LoVo (cell line): ENCODE results near the gene SETD3.

Source experiments
- DNase-seq: peaks from one replicate; pipeline ENCODE4 v3.0.0-alpha.2; 2016; ENCODE audit warnings: low spot score

The SETD3 gene

GRCh38 chr14:99393059-99393655, 87.5 kb downstream of the SETD3 start:
- peak; percentile 45 for DNase-seq

DNA sequence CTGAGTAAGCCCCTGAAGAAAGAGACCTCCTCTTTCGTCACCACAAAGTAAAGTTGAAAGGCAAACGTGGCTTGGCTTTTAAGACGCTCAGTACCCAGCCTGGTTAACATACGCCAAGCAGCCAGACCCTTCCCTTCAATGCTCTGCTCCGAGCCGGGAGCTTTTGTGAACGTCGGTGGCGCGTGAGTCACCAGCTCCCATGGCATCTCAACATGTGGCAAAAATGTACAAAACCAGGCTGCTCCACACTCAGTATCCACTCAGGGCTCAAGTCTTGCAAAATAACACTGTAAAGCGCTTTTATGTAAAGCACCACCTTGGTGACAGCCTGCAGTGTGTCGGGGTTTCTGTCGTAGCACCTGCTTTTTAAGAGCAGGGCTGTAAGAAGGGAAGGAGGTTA, 89.0 kb downstream of the SETD3 start:
- DNase-seq = no peak

DNA sequence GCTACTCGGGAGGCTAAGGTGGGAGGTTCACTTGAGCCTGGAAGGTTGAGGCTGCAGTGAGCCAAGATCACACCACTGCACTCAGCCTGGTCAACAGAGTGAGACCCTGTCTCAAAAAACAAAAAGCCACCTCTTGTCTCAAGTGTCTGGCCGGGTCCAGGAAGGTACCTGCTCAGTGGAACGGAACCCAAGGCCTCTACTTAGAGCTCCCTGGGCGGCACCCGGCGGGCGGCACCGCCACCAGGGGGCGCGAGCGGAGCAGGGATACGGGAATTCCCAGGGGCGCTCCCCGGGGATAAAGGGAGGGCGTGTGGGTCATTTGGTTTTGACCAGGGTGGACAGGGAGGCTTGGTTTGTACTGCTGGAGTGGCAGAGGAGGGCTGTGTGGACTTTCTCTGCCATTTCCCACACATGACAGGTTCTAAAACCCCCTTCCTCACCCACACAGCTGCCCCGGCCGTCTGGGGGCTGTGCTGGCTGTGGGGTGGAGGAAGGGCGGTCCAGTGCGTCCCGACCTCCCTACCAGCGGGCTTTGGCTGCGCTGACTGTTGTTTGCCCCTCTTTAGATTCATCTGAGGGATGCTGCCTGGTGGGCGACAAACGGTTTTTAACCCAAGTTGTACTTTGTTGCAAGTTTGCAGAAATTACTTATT, 91.4 kb downstream of the SETD3 start:
- DNase-seq = peak; percentile 10

DNA sequence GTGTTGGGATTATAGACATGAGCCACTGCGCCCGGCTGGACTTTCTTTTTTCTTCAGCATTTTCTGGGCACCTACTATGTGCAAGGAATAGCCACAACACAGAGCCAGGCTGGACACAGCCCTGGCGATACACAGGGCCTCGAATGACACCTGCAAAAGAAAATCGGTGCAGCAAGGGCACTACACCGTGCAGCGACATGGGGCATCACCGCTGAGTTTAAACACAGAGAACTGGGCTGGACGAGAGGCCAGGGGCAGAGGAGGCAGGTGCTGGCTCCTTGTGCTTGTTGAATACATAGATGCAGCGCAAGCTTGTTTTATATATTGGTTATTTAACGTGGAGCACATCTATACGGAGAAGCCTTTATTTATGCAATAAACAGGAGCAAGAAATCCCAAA, 92.4 kb downstream of the SETD3 start:
- DNase-seq = no peak

DNA sequence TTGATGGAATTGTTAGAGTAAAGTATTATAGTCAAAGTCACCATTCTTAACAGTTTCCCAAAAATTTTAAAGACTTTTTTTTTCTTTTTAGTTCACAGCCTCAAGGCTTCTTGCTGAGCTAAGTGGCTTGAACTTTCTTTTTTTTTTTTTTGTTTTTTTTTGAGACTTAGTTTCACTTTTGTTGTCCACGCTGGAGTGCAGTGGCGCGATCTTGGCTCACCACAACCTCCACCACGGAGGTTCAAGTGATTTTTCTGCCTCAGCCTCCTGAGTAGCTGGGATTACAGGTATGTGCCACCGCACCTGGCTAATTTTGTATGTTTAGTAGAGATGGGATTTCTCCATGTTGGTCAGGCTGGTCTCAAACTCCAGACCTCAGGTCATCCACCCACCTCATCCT, 92.8 kb downstream of the SETD3 start:
- DNase-seq = no peak

DNA sequence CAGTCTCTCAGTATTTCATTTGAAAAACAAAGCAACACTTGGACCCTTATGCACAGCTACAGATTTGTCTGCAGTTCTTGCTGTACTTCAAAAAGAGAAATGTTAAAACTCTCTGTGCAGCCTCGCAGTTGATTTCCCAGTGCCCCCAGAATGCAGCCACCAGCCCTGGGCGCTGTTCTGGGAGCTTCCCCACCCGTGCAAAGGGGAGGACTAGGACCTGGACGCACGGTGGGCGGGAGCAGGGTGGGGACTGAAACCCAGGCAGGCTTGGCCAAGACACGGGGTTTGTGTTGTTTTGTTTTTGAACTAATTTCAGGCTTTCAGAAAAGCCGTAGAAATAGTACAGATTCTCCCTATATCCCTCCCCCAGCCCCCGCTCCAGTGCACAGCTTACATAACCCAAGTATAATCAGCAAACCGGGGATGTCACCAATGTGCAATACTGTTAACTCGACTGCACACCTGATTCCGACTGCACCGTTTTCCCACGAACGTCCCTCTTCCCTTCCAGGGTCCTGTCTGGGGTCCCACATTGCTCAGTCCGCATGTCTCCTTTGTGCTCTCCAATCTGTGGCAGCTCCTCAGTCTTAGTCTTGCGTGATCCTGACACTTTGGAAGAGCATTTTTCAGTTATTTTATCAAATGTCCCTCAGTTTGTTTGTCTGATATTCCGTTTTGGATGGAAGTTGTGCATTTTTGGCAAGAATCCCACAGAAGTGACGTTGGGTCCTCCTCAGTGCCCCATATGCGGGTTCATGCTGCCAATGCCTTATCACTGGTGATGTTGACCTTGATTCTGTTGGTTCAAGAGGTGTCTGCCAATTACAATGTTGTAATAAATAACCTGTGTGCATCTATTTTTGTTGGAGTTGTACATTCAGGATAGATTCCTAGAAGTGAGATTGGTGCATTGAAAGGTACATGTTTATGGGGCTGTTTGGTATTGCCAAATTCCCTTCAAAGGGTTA, 95.9 kb downstream of the SETD3 start:
- DNase-seq = no peak

DNA sequence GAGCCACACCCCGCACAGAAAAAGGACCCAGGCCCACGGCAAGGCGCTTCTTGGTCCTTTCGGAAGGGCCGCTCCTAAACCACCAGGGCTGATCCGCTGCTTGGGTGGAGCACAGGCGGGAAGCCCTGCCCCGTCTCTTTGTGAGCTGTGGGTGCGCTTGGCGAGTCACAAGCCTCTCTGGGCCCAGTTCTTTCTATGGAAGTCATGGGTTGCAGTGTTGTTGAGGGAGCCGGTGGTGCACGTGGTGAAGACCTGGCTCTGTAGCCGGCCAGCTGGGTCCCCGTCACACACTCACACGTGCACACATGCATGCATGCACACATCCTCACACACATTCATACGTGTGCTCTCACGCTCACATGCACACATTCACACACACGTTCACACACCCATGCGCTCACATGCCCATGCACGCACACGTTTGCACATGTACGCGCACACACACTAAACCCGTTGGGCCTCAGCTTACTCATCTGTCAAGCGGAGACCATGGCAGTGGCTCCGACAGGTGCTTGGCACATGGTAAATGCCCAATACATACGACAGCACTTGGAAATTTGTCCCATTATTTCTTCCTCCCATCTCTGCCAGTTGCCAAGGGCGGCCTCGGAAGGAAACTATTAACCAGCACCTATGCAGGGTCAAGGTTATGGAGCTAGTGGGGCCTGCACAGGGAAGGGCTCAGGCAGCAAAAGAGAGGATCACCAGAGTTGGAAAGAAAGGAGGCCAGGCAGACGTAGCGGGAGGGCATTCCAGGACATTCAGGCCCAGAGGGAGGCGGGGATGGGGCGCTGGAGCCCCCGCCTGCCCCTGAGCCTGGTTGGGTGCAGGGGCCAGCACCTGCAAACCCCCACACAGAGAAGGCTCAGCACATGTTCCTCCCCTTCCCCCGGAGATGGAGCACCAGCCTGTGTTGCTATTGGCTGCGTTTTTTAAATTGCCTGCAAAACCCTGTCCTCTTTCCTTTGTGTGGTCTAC, 96.9 kb downstream of the SETD3 start:
- DNase-seq = no peak

- no peak for DNase-seq
Measured at GRCh38 chr14:99382781-99383471, 97.7 kb downstream of the SETD3 start.

GRCh38 chr14:99382071-99382470, 98.6 kb downstream of the SETD3 start:
- no peak for DNase-seq

DNA sequence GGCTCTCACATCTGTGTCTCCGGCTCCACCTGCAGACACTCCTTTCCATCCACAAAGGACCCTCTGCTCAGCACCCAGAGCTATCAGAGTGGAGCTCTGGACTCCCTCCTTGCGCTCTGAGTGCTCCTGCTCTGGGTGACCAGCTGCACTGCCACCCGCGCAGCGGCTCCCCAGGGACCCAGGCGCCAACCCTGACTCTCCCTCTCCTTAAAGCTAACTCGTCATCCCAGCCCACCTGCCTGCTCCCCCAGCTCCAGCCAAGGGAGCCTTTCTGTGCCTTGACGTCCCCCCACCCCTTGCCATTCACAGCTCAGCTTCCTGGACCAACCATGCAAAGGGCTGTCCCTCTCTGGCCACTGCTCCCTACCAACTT, 99.0 kb downstream of the SETD3 start:
- DNase-seq = no peak

DNA sequence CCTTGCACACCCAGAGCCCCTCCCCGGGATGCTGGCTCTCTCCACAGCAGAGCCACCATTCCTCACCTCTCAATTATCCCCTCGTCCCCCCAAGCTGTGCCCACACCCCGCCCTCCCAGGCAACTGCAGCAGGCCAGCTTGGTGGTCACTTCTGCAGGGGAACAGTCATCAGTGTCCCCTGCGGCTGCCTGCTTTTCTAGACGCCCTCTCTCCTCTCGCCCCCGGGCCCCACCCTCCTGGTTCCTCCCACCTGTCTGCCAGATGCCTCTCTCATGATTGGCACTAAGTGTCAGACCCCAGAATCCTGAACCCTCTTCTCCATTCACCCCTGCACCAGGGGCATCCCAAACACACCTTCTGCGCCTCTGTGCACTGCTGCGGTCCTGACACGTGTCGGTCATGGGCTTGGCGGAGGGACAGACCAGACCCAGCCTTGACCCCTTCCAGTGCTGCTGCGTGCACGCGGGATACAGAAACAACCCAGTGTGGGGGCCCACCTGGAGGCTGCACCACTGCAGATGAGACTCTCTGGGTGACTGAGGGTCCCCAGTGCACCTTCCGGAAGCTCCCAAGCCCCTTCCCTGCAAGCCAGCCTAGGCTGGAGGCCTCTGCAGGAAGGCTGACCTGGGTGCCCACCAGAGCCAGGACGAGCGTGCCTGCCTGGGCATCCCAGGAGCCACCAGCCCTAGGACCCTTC, 99.5 kb downstream of the SETD3 start:
- DNase-seq = no peak

- DNase-seq = no peak
Measured at GRCh38 chr14:99380402-99380801, 100.3 kb downstream of the SETD3 start.

DNA sequence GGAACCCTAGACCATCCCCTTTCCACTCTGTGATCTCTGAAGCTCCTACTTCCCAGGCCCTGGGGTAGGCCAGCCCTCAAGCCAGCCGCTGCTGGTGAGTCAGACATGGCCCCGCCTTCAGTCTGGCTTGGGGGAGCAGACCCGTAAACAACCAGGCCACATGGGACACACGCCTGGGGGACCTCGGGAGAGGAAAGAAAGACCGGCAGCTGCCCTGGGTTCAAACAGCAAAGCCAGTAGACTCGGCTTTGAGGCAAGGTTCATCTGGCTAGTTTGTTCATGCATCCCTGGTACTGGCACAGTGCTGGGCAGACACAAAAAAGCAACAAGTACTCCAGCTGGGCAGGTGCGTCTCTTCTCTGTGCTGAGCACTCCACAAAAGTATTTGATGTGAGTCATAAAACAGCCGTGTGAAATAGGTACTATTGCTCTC, 101.9 kb downstream of the SETD3 start:
- peak; percentile 56 for DNase-seq

DNA sequence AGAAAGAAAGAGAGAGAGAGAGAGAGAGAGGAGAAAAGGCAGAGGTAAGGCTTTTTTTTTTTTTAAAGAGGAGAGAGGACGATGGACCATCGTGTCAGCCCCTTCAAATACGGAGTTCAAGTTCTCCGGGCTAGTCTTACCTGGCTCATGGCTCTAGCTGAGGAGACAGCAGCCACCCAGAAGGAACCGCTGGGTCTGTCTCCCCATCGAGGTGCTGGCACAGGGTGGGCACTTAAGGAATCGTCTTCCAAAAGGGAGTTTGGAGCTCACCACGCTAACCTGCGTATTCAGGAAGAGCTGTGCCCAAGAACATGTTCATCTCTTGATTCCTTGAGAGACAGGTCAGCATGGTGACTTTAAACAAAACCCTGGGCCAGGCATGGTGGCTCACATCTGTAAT, 102.7 kb downstream of the SETD3 start:
- DNase-seq = no peak

- no peak for DNase-seq
Measured at GRCh38 chr14:99374964-99375363, 105.7 kb downstream of the SETD3 start.

DNA sequence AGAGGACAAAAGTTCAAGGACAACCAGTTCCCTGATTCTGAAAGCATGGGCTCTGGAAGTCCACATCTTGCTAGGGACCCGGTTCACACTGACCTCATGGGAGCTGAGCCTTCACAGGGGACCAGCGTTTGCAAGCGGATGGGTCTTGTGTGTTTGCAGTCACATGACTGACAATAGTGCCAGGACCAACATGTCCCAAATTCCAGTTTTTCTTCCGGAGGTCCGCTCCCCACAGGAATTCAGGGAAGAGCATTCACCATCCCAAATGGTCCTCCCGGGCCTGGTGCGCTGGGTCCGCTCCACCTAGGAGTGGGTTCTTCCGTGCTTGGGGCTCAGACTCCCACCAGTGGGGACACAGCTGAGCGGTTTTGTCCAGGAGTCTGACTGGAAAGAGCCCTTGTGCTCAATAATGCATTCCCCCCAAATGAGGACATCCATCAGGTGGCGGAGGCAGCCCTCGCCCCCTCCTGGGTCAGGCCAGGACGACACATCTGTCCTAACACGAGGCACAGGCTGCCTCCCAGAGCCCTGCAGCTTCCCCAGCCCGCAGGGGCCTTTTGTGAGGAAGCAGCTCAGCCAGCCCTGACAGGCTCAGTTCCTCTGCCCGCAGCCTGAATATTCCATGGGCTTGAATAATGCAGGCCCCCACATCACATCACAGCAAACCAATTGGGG, 116.9 kb downstream of the SETD3 start:
- DNase-seq = no peak

DNA sequence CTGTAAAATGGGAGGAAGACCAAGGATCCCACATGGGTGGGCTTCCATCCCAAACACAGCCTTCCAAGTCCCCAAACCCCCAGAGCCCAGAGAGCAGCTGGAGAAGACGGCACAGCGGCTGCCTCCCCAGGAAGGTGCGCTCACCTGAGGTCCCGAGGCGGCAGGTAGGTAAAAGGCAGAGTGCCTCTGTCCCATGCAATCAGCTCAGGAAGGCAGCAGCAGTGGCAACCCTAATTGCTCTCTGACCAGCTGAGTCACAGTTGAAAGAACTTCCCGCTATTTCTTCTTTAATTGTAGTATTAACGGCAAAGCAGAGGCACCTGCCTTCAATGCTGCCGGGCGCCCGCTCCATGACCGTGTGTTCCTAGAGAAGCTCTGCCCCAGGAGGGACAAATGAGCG, 117.6 kb downstream of the SETD3 start:
- no peak for DNase-seq

DNA sequence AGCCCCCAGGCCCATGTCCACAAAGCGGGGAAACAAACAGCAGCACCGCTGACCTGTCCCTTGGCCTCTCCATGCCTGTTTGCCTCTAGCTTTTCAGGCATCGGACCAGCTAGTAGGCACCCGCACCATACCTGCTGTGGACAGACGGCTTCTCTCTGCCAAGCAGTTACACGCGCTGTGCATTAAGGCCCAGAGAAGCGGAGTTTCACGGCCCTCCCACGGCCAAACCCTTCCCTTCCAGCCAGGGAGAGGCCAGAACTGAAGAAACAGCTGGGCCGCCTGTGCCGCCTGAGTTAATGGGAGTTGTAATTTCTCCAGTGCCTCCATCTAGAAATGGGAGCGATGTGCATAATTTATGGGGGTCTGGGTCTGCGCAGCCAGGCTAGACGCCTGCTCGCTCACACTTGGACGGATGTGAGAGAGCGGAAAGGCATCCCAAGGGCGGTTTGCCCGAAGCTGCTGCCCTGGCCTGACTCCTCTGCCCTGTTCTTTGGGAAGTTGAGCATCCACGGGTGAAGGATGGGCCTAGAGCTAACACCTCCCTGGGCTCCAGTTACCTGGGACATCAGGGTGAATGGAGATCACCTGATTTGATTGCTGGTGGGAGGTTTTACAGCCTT, 119.0 kb downstream of the SETD3 start:
- DNase-seq = no peak

DNA sequence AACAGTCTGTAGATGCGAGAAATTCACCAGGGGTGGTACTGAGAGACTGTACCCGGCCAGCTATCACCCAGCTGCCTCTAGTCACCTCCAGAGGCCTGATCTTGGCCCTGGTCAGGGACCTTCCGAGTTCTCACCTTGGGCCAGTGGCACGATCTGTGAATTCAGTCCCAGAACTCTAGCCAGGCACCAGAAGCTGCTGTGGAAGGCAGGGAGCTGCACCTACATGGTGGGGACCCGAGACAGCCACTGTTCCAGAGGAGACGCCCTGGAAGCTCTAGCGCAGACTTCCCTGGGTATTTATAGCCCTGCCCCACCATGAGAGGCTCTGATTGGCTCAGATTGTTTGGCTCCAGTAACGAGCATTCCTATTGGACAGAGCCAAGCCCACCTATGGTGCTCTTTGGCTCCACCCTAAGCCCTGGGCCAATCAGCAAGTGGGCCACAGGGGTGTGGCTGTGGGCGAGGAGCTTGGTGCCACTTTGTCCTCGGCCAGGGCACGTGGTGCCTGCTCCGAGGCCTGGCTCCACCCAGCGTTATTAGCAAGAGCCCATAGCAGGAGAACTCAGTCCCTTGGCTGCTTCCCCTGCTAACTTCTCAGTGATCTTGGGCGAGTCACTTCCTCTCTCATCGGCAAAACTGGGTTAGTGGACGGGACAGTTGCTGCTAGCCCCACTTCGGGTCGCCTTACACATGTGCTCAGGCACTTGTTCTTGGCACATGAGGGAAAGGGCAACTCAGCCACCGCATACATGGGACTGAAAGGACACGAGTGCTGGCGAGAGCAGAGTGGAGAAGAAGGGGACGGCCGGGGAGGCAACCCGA, 119.7 kb downstream of the SETD3 start:
- DNase-seq = no peak
